K562 (cell line): ENCODE data around the gene PACRG. TPM values are rescaled to one million over a fixed set of nuclear protein-coding genes. Genes with fewer than 3 reads are reported as not detected.

Experiments used
- ATAC-seq: fragments of 200-7000 bp; cut with Tn5 transposase; 3 replicates; pipeline ENCODE4 v1.9.1; 2020; ENCODE audit warnings: moderate library complexity
- BruUV-seq: library from RNA; stranded (reverse); fragments of 400-500 nt; replicated peaks from 2 replicates; lab custom pipeline; 2021; lab: Mats Ljungman, UMichigan
- CTCF ChIA-PET: fragments of 300-600 bp; formaldehyde crosslinking; extraction: SDS; loops from one replicate; lab custom pipeline; 2021; ENCODE audit warnings: low intra/inter-chr PET ratio; lab: Yijun Ruan, JAX
- POLR2A ChIA-PET: fragments of 300-600, 350-650 bp; sonication (Branson Sonifier 250); formaldehyde crosslinking; extraction: SDS; loops from one replicate; lab custom pipeline; 2021; ENCODE audit warnings: antibody characterized with exemption, inconsistent platforms; lab: Yijun Ruan, JAX
- DNase-seq, 4 experiments: peaks; one replicate each; pipeline versions ENCODE4 v3.0.0 to v3.0.0-alpha.2; 2011 to 2018; ENCODE audit warnings: low spot score in 3 of 4, mixed read lengths in 3 of 4; ENCODE audit errors: extremely low read depth in 1 of 4
- FAIRE-seq: peaks from 2 replicates; lab custom pipeline; 2011; peaks lifted over from hg19 to GRCh38; lab: Jason Lieb, UNC
- H2AFZ ChIP-seq: 2 replicates; pipeline ENCODE4 v1.6.0; 2011; ENCODE audit warnings: low read depth, low read length, control low read depth, inconsistent platforms
- H3K27ac ChIP-seq: fragments of 200-600 bp; 3 replicates; pipeline ENCODE4 v1.8.0; 2011; ENCODE audit warnings: low read depth, mild to moderate bottlenecking, control low read depth, inconsistent platforms, low read length, moderate library complexity, mixed read lengths; ENCODE audit errors: extremely low read depth
- H3K27me3 ChIP-seq, 2 experiments: fragments of 300-600 bp in 1 of 2; 2 replicates in 1 of 2; 3 replicates in 1 of 2; pipeline versions ENCODE4 v1.6.0 to v1.8.0; 2011; ENCODE audit warnings: inconsistent platforms in 2 of 2, low read length in 2 of 2, mild to moderate bottlenecking in 1 of 2, mixed read lengths in 1 of 2, moderate library complexity in 1 of 2; ENCODE audit not compliant: control insufficient read depth in 2 of 2, insufficient read depth in 2 of 2
- H3K36me3 ChIP-seq: fragments of 300-600 bp; 3 replicates; pipeline ENCODE4 v1.8.0; 2011; ENCODE audit warnings: mild to moderate bottlenecking, low read length, inconsistent platforms; ENCODE audit not compliant: control insufficient read depth, insufficient read depth
- H3K4me1 ChIP-seq, 2 experiments: fragments of 200-600 bp in 1 of 2; replicated peaks in 1 of 2; 2 replicates in 1 of 2; 3 replicates in 1 of 2; pipeline versions ENCODE4 v1.5.1 to v1.8.0; 2011; ENCODE audit warnings: inconsistent platforms in 2 of 2, low read length in 2 of 2, mild to moderate bottlenecking in 1 of 2, mixed read lengths in 1 of 2, moderate library complexity in 1 of 2; ENCODE audit not compliant: control insufficient read depth in 2 of 2, insufficient read depth in 2 of 2
- H3K4me2 ChIP-seq: 2 replicates; pipeline ENCODE4 v1.6.1; 2011; ENCODE audit warnings: low read length, control low read depth, inconsistent platforms, mixed read lengths; ENCODE audit not compliant: insufficient read depth
- H3K4me3 ChIP-seq: fragments of 200-600 bp; sonication (generic), shearing (Covaris generic); 2 replicates; pipeline ENCODE4 v1.5.1; 2016; ENCODE audit warnings: control low read depth, inconsistent platforms
- H3K79me2 ChIP-seq: fragments of 200-600 bp; 3 replicates; pipeline ENCODE4 v1.8.0; 2011; ENCODE audit warnings: low read length, inconsistent platforms; ENCODE audit not compliant: control insufficient read depth, insufficient read depth
- H3K9ac ChIP-seq, 2 experiments: 2 replicates each; pipeline versions ENCODE4 v1.6.0 to v1.6.1; 2011; ENCODE audit warnings: low read depth in 2 of 2, low read length in 2 of 2, control low read depth in 1 of 2, inconsistent platforms in 1 of 2, mild to moderate bottlenecking in 1 of 2, mixed read lengths in 1 of 2; ENCODE audit not compliant: insufficient read depth in 1 of 2
- H3K9me1 ChIP-seq: one replicate; pipeline ENCODE4 v1.6.0; 2011; ENCODE audit warnings: inconsistent platforms, mild to moderate bottlenecking, low read length, moderate library complexity; ENCODE audit not compliant: control insufficient read depth, insufficient read depth
- H3K9me3 ChIP-seq: replicated peaks from 2 replicates; pipeline ENCODE4 v1.5.1; 2011; ENCODE audit warnings: low read depth, low read length, inconsistent platforms; ENCODE audit not compliant: control insufficient read depth, insufficient read depth
- H4K20me1 ChIP-seq: replicated peaks from 2 replicates; pipeline ENCODE4 v1.6.1; 2011; ENCODE audit warnings: low read length, inconsistent platforms, mixed read lengths; ENCODE audit not compliant: control insufficient read depth, insufficient read depth
- MTF1 ChIP-seq: fragments of 250-450 bp; sonication (Bioruptor Pico); IDR thresholded peaks from 2 replicates; pipeline ENCODE4 v1.9.0; 2021; ENCODE audit warnings: moderate library complexity, mild to moderate bottlenecking, inconsistent platforms, borderline replicate concordance
- PHF21A ChIP-seq: fragments of 450-650 bp; IDR thresholded peaks from 2 replicates; pipeline ENCODE4 v1.6.1; 2017; ENCODE audit warnings: low read depth, borderline replicate concordance
- RHOXF2B ChIP-seq: fragments of 250-450 bp; sonication (Bioruptor Pico); conservative IDR thresholded peaks from 2 replicates; pipeline ENCODE4 v1.5.1; 2021
- ZNF408 ChIP-seq: fragments of 250-450 bp; sonication (Bioruptor Pico); IDR thresholded peaks from 2 replicates; pipeline ENCODE4 v1.4.0; 2020; ENCODE audit warnings: low read depth, mild to moderate bottlenecking, moderate library complexity
- WGBS: fragments of 100-300 bp; shearing (Covaris generic); methylation state at CpG from one replicate; pipeline ENCODE4 v1.1.6; 2016; ENCODE audit warnings: low coverage, mixed read lengths; ENCODE audit not compliant: insufficient coverage; ENCODE audit errors: missing lambda C conversion rate; 5-methylcytosine and 5-hydroxymethylcytosine counted together
- in situ Hi-C: fragments of 300-500 bp; cut with MboI; formaldehyde crosslinking; loops from 4 replicates; pipeline ENCODE4 v1.15.0; 2018; ENCODE audit warnings: inconsistent platforms, mixed read lengths
- intact Hi-C: fragments of 100-400 bp; cut with micrococcal nuclease; formaldehyde crosslinking; loops from 2 replicates; pipeline ENCODE4 v1.14.2; 2022
- polyA plus RNA-seq, 8 experiments: library from polyadenylated mRNA; depleted of rRNA in 4 of 8; stranded (reverse) in 5 of 8; unstranded in 3 of 8; fragments of >200 nt; fragmentation: Nextera tagmentation in 2 of 8; fragmentation: Illumina TruSeq in 1 of 8; extraction: Ambion mirVana in 2 of 8; extraction: Trizol in 1 of 8; gene quantifications; 2 replicates each; pipeline versions ENCODE4 v1.2.1 to v1.2.3, GENCODE V29; 2011 to 2014; ENCODE audit warnings: inconsistent platforms in 1 of 8, missing spikeins in 1 of 8
- total RNA-seq, 7 experiments: library from RNA; depleted of rRNA in 6 of 7; stranded (reverse); fragments of >200 nt in 6 of 7; fragmentation: Illumina TruSeq in 2 of 7; extraction: Trizol in 2 of 7; gene quantifications; 2 replicates each; pipeline versions ENCODE4 v1.2.1 to v1.2.3, GENCODE V29; 2011 to 2021; ENCODE audit warnings: low replicate concordance in 1 of 7
- TF ChIP-seq, protein P1 (sequence below): conservative IDR thresholded peaks from 2 replicates; pipeline ENCODE4 v1.6.1; 2011; ENCODE audit warnings: low read depth, mild to moderate bottlenecking, low read length; ENCODE audit not compliant: control insufficient read depth
- TF ChIP-seq, protein P2 (sequence below): fragments of 250-450 bp; sonication (Bioruptor Pico); IDR thresholded peaks from 2 replicates; pipeline ENCODE4 v1.8.0; 2021; ENCODE audit warnings: moderate library complexity, mild to moderate bottlenecking, inconsistent platforms
- TF ChIP-seq, protein P3 (sequence below): sonication (generic); formaldehyde crosslinking; IDR thresholded peaks from 2 replicates; pipeline ENCODE4 v1.8.1; 2023; ENCODE audit warnings: mild to moderate bottlenecking, missing genetic modification reagents

Gene PACRG
- total and polyA plus RNA-seq, 9 of the 15 experiments (the other 6 are each of a cell fraction or from before 2014, with no cell fraction given), result 0.04 TPM; not detected in 8

DNA sequence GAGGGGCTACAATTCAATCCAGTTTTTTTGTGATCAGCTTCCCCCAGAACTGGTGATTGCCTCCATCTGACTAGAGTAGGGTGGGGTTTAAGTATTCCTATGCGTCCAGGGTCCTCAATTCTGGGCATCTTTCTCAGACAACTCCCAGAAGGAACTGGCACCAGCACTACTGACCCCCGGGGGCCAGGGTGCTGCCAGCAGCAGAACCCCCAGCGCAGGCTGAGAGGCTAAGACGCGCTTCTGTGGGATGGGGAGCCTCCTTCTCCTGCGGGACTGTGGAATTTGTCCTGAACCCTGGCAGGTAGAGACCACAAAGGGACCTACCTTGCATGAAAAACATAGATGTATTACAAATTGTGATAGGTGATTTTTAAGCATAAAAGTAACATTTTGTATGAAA is 124.4 kb downstream of the PACRG start (continued):
- TF ChIP-seq, protein P1, sequence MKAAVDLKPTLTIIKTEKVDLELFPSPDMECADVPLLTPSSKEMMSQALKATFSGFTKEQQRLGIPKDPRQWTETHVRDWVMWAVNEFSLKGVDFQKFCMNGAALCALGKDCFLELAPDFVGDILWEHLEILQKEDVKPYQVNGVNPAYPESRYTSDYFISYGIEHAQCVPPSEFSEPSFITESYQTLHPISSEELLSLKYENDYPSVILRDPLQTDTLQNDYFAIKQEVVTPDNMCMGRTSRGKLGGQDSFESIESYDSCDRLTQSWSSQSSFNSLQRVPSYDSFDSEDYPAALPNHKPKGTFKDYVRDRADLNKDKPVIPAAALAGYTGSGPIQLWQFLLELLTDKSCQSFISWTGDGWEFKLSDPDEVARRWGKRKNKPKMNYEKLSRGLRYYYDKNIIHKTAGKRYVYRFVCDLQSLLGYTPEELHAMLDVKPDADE, result no peak
- TF ChIP-seq RHOXF2B (CRISPR knock-in tag), result no peak
- TF ChIP-seq MTF1 (CRISPR knock-in tag), result no peak
- TF ChIP-seq, protein P2, sequence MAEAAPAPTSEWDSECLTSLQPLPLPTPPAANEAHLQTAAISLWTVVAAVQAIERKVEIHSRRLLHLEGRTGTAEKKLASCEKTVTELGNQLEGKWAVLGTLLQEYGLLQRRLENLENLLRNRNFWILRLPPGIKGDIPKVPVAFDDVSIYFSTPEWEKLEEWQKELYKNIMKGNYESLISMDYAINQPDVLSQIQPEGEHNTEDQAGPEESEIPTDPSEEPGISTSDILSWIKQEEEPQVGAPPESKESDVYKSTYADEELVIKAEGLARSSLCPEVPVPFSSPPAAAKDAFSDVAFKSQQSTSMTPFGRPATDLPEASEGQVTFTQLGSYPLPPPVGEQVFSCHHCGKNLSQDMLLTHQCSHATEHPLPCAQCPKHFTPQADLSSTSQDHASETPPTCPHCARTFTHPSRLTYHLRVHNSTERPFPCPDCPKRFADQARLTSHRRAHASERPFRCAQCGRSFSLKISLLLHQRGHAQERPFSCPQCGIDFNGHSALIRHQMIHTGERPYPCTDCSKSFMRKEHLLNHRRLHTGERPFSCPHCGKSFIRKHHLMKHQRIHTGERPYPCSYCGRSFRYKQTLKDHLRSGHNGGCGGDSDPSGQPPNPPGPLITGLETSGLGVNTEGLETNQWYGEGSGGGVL (CRISPR knock-in tag), result no peak
- no peak for TF ChIP-seq PHF21A
- TF ChIP-seq, all 486 proteins: peak for 0

DNA sequence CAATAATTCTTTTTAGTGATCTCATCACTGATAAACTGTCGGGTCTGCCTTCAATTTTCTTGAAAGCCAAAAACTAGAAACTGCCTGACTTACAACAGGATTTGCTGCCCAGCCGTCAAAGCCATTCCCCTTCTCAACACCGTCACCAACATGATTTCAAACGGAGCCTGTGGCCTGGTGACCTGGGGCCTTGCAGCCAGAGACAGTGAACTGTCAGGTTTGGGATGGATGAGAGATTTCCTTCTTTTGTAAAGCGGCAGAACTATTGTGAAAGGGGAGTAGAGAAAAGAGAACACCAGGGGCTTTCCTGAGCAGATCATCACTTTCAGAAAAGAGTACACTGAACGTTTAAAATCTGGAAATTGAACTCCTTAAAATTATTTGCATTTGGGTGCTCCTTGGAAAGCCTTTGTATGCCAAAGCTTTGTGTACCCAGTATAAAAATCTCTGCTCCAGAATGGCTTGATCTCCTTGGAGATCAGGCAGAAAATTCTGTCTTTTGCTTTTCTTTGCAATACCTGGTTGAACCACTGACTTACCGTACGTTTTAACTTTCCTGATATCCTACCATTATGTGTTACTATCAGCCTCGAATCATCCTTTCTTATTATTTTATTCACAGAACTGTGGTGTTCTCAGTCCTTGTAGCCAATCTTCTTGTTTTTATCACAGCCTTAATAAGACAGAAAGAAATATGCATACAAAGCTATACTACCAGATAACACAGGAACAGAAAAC is 125.2 kb downstream of the PACRG start:
- 1% methylated on average over 9 of the region's 9 CpGs for WGBS
- no peak overlapping the region for H3K9ac ChIP-seq
- H3K27ac ChIP-seq, result no peak overlapping the region
- no peaks in the 10 kb centered on the region for H3K9me1 ChIP-seq
- no peak overlapping the region for H2AFZ ChIP-seq
- H4K20me1 ChIP-seq, result no peaks in the 10 kb centered on the region
- no peaks in the 10 kb centered on the region for H3K27me3 ChIP-seq
- POLR2A ChIA-PET, result no interaction called here
- no peak overlapping the region for H3K4me3 ChIP-seq
- no peaks in the 10 kb centered on the region for H3K9me3 ChIP-seq
- TF ChIP-seq, protein P3, sequence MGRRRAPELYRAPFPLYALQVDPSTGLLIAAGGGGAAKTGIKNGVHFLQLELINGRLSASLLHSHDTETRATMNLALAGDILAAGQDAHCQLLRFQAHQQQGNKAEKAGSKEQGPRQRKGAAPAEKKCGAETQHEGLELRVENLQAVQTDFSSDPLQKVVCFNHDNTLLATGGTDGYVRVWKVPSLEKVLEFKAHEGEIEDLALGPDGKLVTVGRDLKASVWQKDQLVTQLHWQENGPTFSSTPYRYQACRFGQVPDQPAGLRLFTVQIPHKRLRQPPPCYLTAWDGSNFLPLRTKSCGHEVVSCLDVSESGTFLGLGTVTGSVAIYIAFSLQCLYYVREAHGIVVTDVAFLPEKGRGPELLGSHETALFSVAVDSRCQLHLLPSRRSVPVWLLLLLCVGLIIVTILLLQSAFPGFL, result no peak
- TF ChIP-seq ZNF408 (CRISPR knock-in tag), result no peak
- TF ChIP-seq, all 486 proteins: peak for 0
- BruUV-seq, result no TSS peak
- FAIRE-seq, result no peak
- Histone ChIP-seq H3K36me3 (no peaks in the 10 kb centered on the region), H3K79me2 (no peaks in the 10 kb centered on the region), H3K4me1 (no peaks in the 10 kb centered on the region), H3K4me2 (no peak overlapping the region)
- no peak for DNase-seq
- intact Hi-C loops, result no loop called here
- no peak for ATAC-seq
- in situ Hi-C loops, result no loop called here
- CTCF ChIA-PET, result no interaction called here
